ENCODE results near the gene TP53RK. TPM values are rescaled to one million over a fixed set of nuclear protein-coding genes. Genes with fewer than 3 reads are reported as not detected.

Gene TP53RK
- total and polyA plus RNA-seq, 2 donors (not counting 1 experiment from before 2014, with no cell fraction given): 3.1 to 22.5 TPM

GRCh38 chr20:46649965-46650542 lies 39.2 kb downstream of the TP53RK start:
- Histone ChIP-seq H3K4me3 (ENCODE audit: control extremely low read depth in 1 of 5, extremely low read depth in 1 of 5, insufficient read depth in 1 of 5, low read depth in 2 of 5, low read length in 4 of 5) (no peak overlapping the region), H3K27me3 (replicated peaks in 1 of 4; ENCODE audit: control extremely low read depth in 1 of 4, control insufficient read depth in 3 of 4, insufficient read depth in 4 of 4, low read length in 3 of 4) (peaks cover 0 to 35% (median 10%) of the 10 kb centered on the region in 4 experiments), H3K36me3 (replicated peaks in 1 of 2; ENCODE audit: control extremely low read depth in 1 of 2, control insufficient read depth in 1 of 2, extremely low read depth in 1 of 2, insufficient read depth in 2 of 2, low read length in 1 of 2) (no peaks in the 10 kb centered on the region), H2AFZ (ENCODE audit: insufficient read depth, low read depth, low read length, poor library complexity, severe bottlenecking) (no peak overlapping the region), H3K4me2 (replicated peaks; ENCODE audit: low read depth, low read length, poor library complexity, severe bottlenecking) (no peak overlapping the region), H3K27ac (ENCODE audit: low read length in 2 of 2) (no peak overlapping the region), H3K4me1 (ENCODE audit: control insufficient read depth in 2 of 2, insufficient read depth in 2 of 2, low read length in 2 of 2) (no peaks in the 10 kb centered on the region), H3K79me2 (ENCODE audit: control insufficient read depth, insufficient read depth, low read length) (no peaks in the 10 kb centered on the region), H4K20me1 (ENCODE audit: control insufficient read depth, insufficient read depth, low read length, poor library complexity, severe bottlenecking) (no peaks in the 10 kb centered on the region), H3K9ac (ENCODE audit: low read length) (no peak overlapping the region), H3K9me3 (ENCODE audit: control extremely low read depth in 1 of 3, control insufficient read depth in 2 of 3, insufficient read depth in 1 of 3, low read length in 2 of 3) (peaks cover 0 to 4% (median 0%) of the 10 kb centered on the region in 3 donors)
- H3K27ac Mint-ChIP-seq: no peak overlapping the region
- no peak overlapping the region for H3K4me3 Mint-ChIP-seq
- ATAC-seq (ENCODE audit: low read depth): no peak
- no peak for DNase-seq
- POLR2A ChIA-PET: no interaction called here
- peaks cover 47% of the 10 kb centered on the region for H3K27me3 Mint-ChIP-seq
- no peaks in the 10 kb centered on the region for H3K4me1 Mint-ChIP-seq
- no peaks in the 10 kb centered on the region for H3K9me3 Mint-ChIP-seq (ENCODE audit: insufficient read depth)
- intact Hi-C loops (cut with micrococcal nuclease): no loop called here
- 97% methylated on average over 4 of the region's 9 CpGs for WGBS (ENCODE audit: insufficient coverage)
- CTCF ChIA-PET: no interaction called here
- TF ChIP-seq CTCF (IDR thresholded peaks at IDR 0.05) (no peak), EZH2 (IDR thresholded peaks at IDR 0.05; ENCODE audit: borderline replicate concordance, insufficient read depth, low read depth, low read length, poor library complexity, severe bottlenecking) (no peak)

- DNase-seq (no peak), ATAC-seq (ENCODE audit: low read depth) (no peak)
- H3K79me2 ChIP-seq (ENCODE audit: control insufficient read depth, insufficient read depth, low read length): no peaks in the 10 kb centered on the region
- no peak overlapping the region for H3K27ac ChIP-seq (ENCODE audit: low read length in 2 of 2)
- no peak overlapping the region for H3K4me3 ChIP-seq (ENCODE audit: control extremely low read depth in 1 of 5, extremely low read depth in 1 of 5, insufficient read depth in 1 of 5, low read depth in 2 of 5, low read length in 4 of 5)
- H3K4me3 Mint-ChIP-seq: no peak overlapping the region
- TF ChIP-seq EZH2 (IDR thresholded peaks at IDR 0.05; ENCODE audit: borderline replicate concordance, insufficient read depth, low read depth, low read length, poor library complexity, severe bottlenecking) (no peak), CTCF (IDR thresholded peaks at IDR 0.05) (no peak)
- no peak overlapping the region for H3K9ac ChIP-seq (ENCODE audit: low read length)
- 85% methylated on average over 3 of the region's 3 CpGs for WGBS (ENCODE audit: insufficient coverage)
- intact Hi-C loops (cut with micrococcal nuclease): no loop called here
- ChIA-PET CTCF (interaction anchor here (1.1 kb wide), 1 partner anchor 24 kb away, joined by 3 read pairs; no protein-coding TSS in a partner anchor), POLR2A (no interaction called here)
- no peaks in the 10 kb centered on the region for H3K4me1 ChIP-seq (ENCODE audit: control insufficient read depth in 2 of 2, insufficient read depth in 2 of 2, low read length in 2 of 2)
- no peaks in the 10 kb centered on the region for H3K4me1 Mint-ChIP-seq
- peaks cover 0 to 4% (median 0%) of the 10 kb centered on the region in 3 donors for H3K9me3 ChIP-seq (ENCODE audit: control extremely low read depth in 1 of 3, control insufficient read depth in 2 of 3, insufficient read depth in 1 of 3, low read length in 2 of 3)
- peaks cover 43% of the 10 kb centered on the region for H3K27me3 Mint-ChIP-seq
- H3K27me3 ChIP-seq (replicated peaks in 1 of 4; ENCODE audit: control extremely low read depth in 1 of 4, control insufficient read depth in 3 of 4, insufficient read depth in 4 of 4, low read length in 3 of 4): peaks cover 0 to 35% (median 10%) of the 10 kb centered on the region in 4 experiments
- no peaks in the 10 kb centered on the region for H4K20me1 ChIP-seq (ENCODE audit: control insufficient read depth, insufficient read depth, low read length, poor library complexity, severe bottlenecking)
- H3K9me3 Mint-ChIP-seq (ENCODE audit: insufficient read depth): no peaks in the 10 kb centered on the region
- H2AFZ ChIP-seq (ENCODE audit: insufficient read depth, low read depth, low read length, poor library complexity, severe bottlenecking): no peak overlapping the region
- no peaks in the 10 kb centered on the region for H3K36me3 ChIP-seq (replicated peaks in 1 of 2; ENCODE audit: control extremely low read depth in 1 of 2, control insufficient read depth in 1 of 2, extremely low read depth in 1 of 2, insufficient read depth in 2 of 2, low read length in 1 of 2)
- no peak overlapping the region for H3K4me2 ChIP-seq (replicated peaks; ENCODE audit: low read depth, low read length, poor library complexity, severe bottlenecking)
- no peak overlapping the region for H3K27ac Mint-ChIP-seq
These were observed 39.6 kb downstream of the TP53RK start for GRCh38 chr20:46649650-46649949.

Measured in B cell (primary cell).